Liver (tissue), 9 donors: ENCODE data around the gene B4GALT3. TPM values are rescaled to one million over a fixed set of nuclear protein-coding genes. Genes with fewer than 3 reads are reported as not detected.

Source experiments
- DNase-seq: peaks from one replicate; pipeline ENCODE4 v3.0.0-alpha.2; 2017; ENCODE audit warnings: low spot score
- H3K27ac ChIP-seq, 2 donors: one replicate each; pipeline ENCODE4 v1.7.0; 2013; ENCODE audit warnings: inconsistent platforms in 2 of 2, low read length in 2 of 2, control low read depth in 1 of 2, low read depth in 1 of 2, mild to moderate bottlenecking in 1 of 2
- H3K27me3 ChIP-seq, 4 donors: one replicate each; pipeline versions ENCODE4 v1.6.1 to v1.7.0; 2013; ENCODE audit warnings: low read length in 3 of 4, inconsistent platforms in 1 of 4, mild to moderate bottlenecking in 1 of 4, moderate library complexity in 1 of 4; ENCODE audit not compliant: control insufficient read depth in 4 of 4, insufficient read depth in 4 of 4
- H3K36me3 ChIP-seq, 4 donors: one replicate each; pipeline versions ENCODE4 v1.6.1 to v1.7.0; 2013; ENCODE audit warnings: low read length in 3 of 4, mild to moderate bottlenecking in 3 of 4, low read depth in 1 of 4, moderate library complexity in 1 of 4; ENCODE audit not compliant: control insufficient read depth in 4 of 4, insufficient read depth in 3 of 4
- H3K4me1 ChIP-seq, 4 donors: one replicate each; pipeline versions ENCODE4 v1.6.1 to v1.7.0; 2013; ENCODE audit warnings: low read length in 3 of 4, mild to moderate bottlenecking in 3 of 4, moderate library complexity in 1 of 4; ENCODE audit not compliant: control insufficient read depth in 4 of 4, insufficient read depth in 4 of 4
- H3K4me3 ChIP-seq, 3 donors: one replicate each; pipeline versions ENCODE4 v1.6.1 to v1.7.0; 2013; ENCODE audit warnings: low read length in 3 of 3, control low read depth in 1 of 3, low read depth in 1 of 3, mild to moderate bottlenecking in 1 of 3
- H3K9ac ChIP-seq, 2 donors: one replicate each; pipeline ENCODE4 v1.7.0; 2013; ENCODE audit warnings: low read length in 2 of 2, mild to moderate bottlenecking in 2 of 2, moderate library complexity in 2 of 2, control low read depth in 1 of 2, low read depth in 1 of 2
- H3K9me3 ChIP-seq, 4 donors: one replicate each; pipeline versions ENCODE4 v1.6.1 to v1.7.0; 2013; ENCODE audit warnings: low read length in 3 of 4; ENCODE audit not compliant: control insufficient read depth in 4 of 4
- EGR1 ChIP-seq, 2 donors: IDR thresholded peaks; 2 replicates each; pipeline ENCODE4 v1.6.1; 2016 to 2018; ENCODE audit warnings: antibody characterized with exemption in 2 of 2, low read depth in 2 of 2
- FOXA1 ChIP-seq: IDR thresholded peaks from 2 replicates; pipeline ENCODE4 v1.6.1; 2016; ENCODE audit warnings: antibody characterized with exemption
- FOXA2 ChIP-seq: IDR thresholded peaks from 2 replicates; pipeline ENCODE4 v1.6.1; 2016; ENCODE audit warnings: antibody characterized with exemption
- GABPA ChIP-seq, 2 donors: IDR thresholded peaks in 1 of 2; conservative IDR thresholded peaks in 1 of 2; 2 replicates each; pipeline ENCODE4 v1.6.1; 2016; ENCODE audit warnings: antibody characterized with exemption in 2 of 2, mild to moderate bottlenecking in 1 of 2, moderate library complexity in 1 of 2
- HNF4A ChIP-seq, 2 donors: conservative IDR thresholded peaks; 2 replicates each; pipeline ENCODE4 v1.6.1; 2016; ENCODE audit warnings: antibody characterized with exemption in 2 of 2, mild to moderate bottlenecking in 2 of 2
- HNF4G ChIP-seq: IDR thresholded peaks from 2 replicates; pipeline ENCODE4 v1.6.1; 2016; ENCODE audit warnings: antibody characterized with exemption
- JUND ChIP-seq, 2 donors: IDR thresholded peaks; 2 replicates each; pipeline ENCODE4 v1.6.1; 2016; ENCODE audit warnings: antibody characterized with exemption in 2 of 2
- NR2F2 ChIP-seq: IDR thresholded peaks from 2 replicates; pipeline ENCODE4 v1.6.1; 2016; ENCODE audit warnings: antibody characterized with exemption
- RAD21 ChIP-seq, 2 donors: IDR thresholded peaks; 2 replicates each; pipeline ENCODE4 v1.6.1; 2016; ENCODE audit warnings: antibody characterized with exemption in 2 of 2, mild to moderate bottlenecking in 2 of 2
- RXRA ChIP-seq, 2 donors: IDR thresholded peaks; 2 replicates each; pipeline ENCODE4 v1.6.1; 2017 to 2018; ENCODE audit warnings: antibody characterized with exemption in 2 of 2, mild to moderate bottlenecking in 1 of 2
- SP1 ChIP-seq: IDR thresholded peaks from 2 replicates; pipeline ENCODE4 v1.6.1; 2018; ENCODE audit warnings: antibody characterized with exemption, mild to moderate bottlenecking
- TAF1 ChIP-seq: conservative IDR thresholded peaks from 2 replicates; pipeline ENCODE4 v1.6.1; 2016; ENCODE audit warnings: antibody characterized with exemption, mild to moderate bottlenecking
- YY1 ChIP-seq: IDR thresholded peaks from 2 replicates; pipeline ENCODE4 v1.6.1; 2016; ENCODE audit warnings: antibody characterized with exemption, mild to moderate bottlenecking
- WGBS: extraction: QIAGEN DNeasy Blood & Tissue Kit; methylation state at CpG from one replicate; pipeline ENCODE4 v1.1.7; 2013; 5-methylcytosine and 5-hydroxymethylcytosine counted together
- polyA plus RNA-seq, 2 donors: library from polyadenylated mRNA; stranded (reverse) in 1 of 2; unstranded in 1 of 2; fragments of 200-250 nt in 1 of 2; fragments of >200 nt in 1 of 2; fragmentation: Nextera tagmentation in 1 of 2; extraction: Ambion mirVana in 1 of 2; gene quantifications; one replicate each; pipeline versions ENCODE4 v1.2.1 to v1.2.3, GENCODE V29; 2013 to 2015
- total RNA-seq, 2 donors: library from RNA; depleted of rRNA; stranded (reverse); fragments of >200 nt; gene quantifications; one replicate each; pipeline ENCODE4 v1.2.3, GENCODE V29; 2014
- TF ChIP-seq, protein P1 (sequence below): IDR thresholded peaks from 2 replicates; pipeline ENCODE4 v1.6.1; 2016; ENCODE audit warnings: antibody characterized with exemption, mild to moderate bottlenecking
- TF ChIP-seq, protein P2 (sequence below): fragments of 150-350 bp; IDR thresholded peaks from 2 replicates; pipeline ENCODE4 v1.5.1; 2017; ENCODE audit warnings: improper control_type of control experiment, low read depth, low read length; ENCODE audit not compliant: missing input control
- TF ChIP-seq, protein P3 (sequence below): IDR thresholded peaks from 2 replicates; pipeline ENCODE4 v1.6.1; 2016; ENCODE audit warnings: antibody characterized with exemption
- TF ChIP-seq, protein P4 (sequence below): IDR thresholded peaks from 2 replicates; pipeline ENCODE4 v1.6.1; 2016; ENCODE audit warnings: antibody characterized with exemption
- TF ChIP-seq, protein P5 (sequence below): IDR thresholded peaks from 2 replicates; pipeline ENCODE4 v1.6.1; 2016; ENCODE audit warnings: antibody characterized with exemption
- donor health status: healthy.
- donor health status: healthy.
- donor health status: healthy.
- donor health status: healthy.
- donor health status: healthy.

B4GALT3 gene
- total and polyA plus RNA-seq, 4 donors: 13.1 to 23.8 (median 14.7) TPM

DNA sequence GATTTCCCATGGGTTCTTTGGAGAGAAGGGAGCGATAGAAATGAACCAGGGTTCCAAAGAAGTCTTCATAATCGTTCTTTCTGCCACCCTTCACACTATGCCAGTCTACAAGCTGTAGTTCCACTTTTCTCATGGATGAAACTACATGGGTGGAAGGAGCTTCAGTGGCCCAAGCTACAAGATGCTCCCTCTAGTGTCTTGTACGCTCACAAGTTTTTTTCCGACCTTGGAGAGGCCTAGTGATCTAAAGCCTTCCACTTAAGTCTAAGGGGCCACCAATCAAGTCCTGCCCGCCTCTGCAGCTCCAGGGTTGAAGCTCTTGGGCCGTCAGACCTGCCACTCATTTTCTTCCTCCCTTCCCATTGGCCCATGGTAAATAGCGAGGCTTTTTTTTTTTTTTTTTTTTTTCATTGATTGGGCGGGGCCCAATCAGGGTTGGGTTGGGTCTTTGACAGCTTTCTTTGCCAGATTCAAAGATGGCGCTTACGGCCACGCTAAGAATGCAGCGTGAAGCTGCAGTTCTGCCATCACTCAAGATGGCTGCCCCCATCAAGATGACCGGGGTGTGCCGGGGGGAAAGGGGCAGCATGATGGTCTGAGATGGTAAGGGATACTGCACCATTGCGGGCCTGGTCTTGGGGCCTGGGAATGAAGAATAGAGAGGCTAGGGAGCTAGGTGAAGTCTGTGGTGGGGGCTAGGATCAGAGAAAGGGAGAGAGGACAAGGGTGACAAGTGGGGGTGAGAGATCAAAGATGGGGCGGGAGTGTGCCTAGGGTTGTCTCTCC, 48.4 kb upstream of the B4GALT3 start, which contains the start of gene TOMM40L:
TSS of gene TOMM40L (plus strand) at position 527 of the 786 bp plus-strand sequence. CDS start 430 bp downstream, outside the sequence.
- Histone ChIP-seq H3K27ac (peak within 1 kb of the TSS; percentile 86 to 87), H3K27me3 (no peaks in the 10 kb centered on the region), H3K4me1 (peaks cover 0 to 51% (median 26%) of the 10 kb centered on the region in 4 donors), H3K36me3 (peaks cover 4 to 20% (median 12%) of the 10 kb centered on the region in 4 donors), H3K9ac (peak within 1 kb of the TSS; percentile 24 to 26), H3K9me3 (no peaks in the 10 kb centered on the region), H3K4me3 (peak within 1 kb of the TSS; percentile 59 to 72 (median 64))
- peak; percentile 81 for DNase-seq
- TF ChIP-seq, protein P1, sequence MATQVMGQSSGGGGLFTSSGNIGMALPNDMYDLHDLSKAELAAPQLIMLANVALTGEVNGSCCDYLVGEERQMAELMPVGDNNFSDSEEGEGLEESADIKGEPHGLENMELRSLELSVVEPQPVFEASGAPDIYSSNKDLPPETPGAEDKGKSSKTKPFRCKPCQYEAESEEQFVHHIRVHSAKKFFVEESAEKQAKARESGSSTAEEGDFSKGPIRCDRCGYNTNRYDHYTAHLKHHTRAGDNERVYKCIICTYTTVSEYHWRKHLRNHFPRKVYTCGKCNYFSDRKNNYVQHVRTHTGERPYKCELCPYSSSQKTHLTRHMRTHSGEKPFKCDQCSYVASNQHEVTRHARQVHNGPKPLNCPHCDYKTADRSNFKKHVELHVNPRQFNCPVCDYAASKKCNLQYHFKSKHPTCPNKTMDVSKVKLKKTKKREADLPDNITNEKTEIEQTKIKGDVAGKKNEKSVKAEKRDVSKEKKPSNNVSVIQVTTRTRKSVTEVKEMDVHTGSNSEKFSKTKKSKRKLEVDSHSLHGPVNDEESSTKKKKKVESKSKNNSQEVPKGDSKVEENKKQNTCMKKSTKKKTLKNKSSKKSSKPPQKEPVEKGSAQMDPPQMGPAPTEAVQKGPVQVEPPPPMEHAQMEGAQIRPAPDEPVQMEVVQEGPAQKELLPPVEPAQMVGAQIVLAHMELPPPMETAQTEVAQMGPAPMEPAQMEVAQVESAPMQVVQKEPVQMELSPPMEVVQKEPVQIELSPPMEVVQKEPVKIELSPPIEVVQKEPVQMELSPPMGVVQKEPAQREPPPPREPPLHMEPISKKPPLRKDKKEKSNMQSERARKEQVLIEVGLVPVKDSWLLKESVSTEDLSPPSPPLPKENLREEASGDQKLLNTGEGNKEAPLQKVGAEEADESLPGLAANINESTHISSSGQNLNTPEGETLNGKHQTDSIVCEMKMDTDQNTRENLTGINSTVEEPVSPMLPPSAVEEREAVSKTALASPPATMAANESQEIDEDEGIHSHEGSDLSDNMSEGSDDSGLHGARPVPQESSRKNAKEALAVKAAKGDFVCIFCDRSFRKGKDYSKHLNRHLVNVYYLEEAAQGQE: peak; percentile 89
- TF ChIP-seq, protein P2, sequence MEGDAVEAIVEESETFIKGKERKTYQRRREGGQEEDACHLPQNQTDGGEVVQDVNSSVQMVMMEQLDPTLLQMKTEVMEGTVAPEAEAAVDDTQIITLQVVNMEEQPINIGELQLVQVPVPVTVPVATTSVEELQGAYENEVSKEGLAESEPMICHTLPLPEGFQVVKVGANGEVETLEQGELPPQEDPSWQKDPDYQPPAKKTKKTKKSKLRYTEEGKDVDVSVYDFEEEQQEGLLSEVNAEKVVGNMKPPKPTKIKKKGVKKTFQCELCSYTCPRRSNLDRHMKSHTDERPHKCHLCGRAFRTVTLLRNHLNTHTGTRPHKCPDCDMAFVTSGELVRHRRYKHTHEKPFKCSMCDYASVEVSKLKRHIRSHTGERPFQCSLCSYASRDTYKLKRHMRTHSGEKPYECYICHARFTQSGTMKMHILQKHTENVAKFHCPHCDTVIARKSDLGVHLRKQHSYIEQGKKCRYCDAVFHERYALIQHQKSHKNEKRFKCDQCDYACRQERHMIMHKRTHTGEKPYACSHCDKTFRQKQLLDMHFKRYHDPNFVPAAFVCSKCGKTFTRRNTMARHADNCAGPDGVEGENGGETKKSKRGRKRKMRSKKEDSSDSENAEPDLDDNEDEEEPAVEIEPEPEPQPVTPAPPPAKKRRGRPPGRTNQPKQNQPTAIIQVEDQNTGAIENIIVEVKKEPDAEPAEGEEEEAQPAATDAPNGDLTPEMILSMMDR: peak; percentile 37
- peak; percentile 30 for TF ChIP-seq NR2F2
- TF ChIP-seq HNF4G: peak; percentile 21
- TF ChIP-seq RXRA (IDR thresholded peaks at IDR 0.05): peak; percentile 52 to 69
- peak; percentile 61 for TF ChIP-seq FOXA1
- TF ChIP-seq YY1: peak; percentile 100
- TF ChIP-seq HNF4A (conservative IDR thresholded peaks at IDR 0.05): peak; percentile 52
- no peak for TF ChIP-seq EGR1 (IDR thresholded peaks at IDR 0.05; ENCODE audit: low read depth in 2 of 2)
- TF ChIP-seq TAF1: peak; percentile 58
- peak; percentile 76 to 80 for TF ChIP-seq RAD21 (IDR thresholded peaks at IDR 0.05)
- TF ChIP-seq GABPA (IDR thresholded peaks at IDR 0.05 in 1 of 2, conservative IDR thresholded peaks at IDR 0.05 in 1 of 2): peak in 1 of 2 donors; percentile 26
- peak in 1 of 2 donors; percentile 67 for TF ChIP-seq JUND (IDR thresholded peaks at IDR 0.05)
- TF ChIP-seq, protein P3, sequence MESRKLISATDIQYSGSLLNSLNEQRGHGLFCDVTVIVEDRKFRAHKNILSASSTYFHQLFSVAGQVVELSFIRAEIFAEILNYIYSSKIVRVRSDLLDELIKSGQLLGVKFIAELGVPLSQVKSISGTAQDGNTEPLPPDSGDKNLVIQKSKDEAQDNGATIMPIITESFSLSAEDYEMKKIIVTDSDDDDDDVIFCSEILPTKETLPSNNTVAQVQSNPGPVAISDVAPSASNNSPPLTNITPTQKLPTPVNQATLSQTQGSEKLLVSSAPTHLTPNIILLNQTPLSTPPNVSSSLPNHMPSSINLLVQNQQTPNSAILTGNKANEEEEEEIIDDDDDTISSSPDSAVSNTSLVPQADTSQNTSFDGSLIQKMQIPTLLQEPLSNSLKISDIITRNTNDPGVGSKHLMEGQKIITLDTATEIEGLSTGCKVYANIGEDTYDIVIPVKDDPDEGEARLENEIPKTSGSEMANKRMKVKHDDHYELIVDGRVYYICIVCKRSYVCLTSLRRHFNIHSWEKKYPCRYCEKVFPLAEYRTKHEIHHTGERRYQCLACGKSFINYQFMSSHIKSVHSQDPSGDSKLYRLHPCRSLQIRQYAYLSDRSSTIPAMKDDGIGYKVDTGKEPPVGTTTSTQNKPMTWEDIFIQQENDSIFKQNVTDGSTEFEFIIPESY: peak; percentile 52
- TF ChIP-seq SP1: peak; percentile 85
- TF ChIP-seq FOXA2: no peak
- TF ChIP-seq, protein P4, sequence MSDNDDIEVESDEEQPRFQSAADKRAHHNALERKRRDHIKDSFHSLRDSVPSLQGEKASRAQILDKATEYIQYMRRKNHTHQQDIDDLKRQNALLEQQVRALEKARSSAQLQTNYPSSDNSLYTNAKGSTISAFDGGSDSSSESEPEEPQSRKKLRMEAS: no peak
- TF ChIP-seq, protein P5, sequence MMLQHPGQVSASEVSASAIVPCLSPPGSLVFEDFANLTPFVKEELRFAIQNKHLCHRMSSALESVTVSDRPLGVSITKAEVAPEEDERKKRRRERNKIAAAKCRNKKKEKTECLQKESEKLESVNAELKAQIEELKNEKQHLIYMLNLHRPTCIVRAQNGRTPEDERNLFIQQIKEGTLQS: no peak
- 2% methylated on average over 16 of the region's 16 CpGs for WGBS
